Endometrial microvascular endothelial cells (primary cell): ENCODE measurements around the gene RNASEH1. TPM values are rescaled to one million over a fixed set of nuclear protein-coding genes. Genes with fewer than 3 reads are reported as not detected.

Source experiments
- in situ Hi-C: cut with HindIII; loops from 2 replicates; pipeline ENCODE4 v1.10.0; 2017; ENCODE audit warnings: low sequenced_read_pairs, low pct_unique_long_range_greater_than_20kb; ENCODE audit errors: inconsistent ontology term
- total RNA-seq: library from RNA; depleted of rRNA; stranded (reverse); fragments of >200 nt; gene quantifications from one replicate; pipeline ENCODE4 v1.2.3, GENCODE V29; 2015; ENCODE audit errors: inconsistent ontology term

Gene RNASEH1, protein sequence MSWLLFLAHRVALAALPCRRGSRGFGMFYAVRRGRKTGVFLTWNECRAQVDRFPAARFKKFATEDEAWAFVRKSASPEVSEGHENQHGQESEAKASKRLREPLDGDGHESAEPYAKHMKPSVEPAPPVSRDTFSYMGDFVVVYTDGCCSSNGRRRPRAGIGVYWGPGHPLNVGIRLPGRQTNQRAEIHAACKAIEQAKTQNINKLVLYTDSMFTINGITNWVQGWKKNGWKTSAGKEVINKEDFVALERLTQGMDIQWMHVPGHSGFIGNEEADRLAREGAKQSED
- total RNA-seq: 43.2 TPM

- in situ Hi-C loops: no loop called here
These were observed at the start of gene RNASEH1 for GRCh38 chr2:3558205-3559014. RNASEH1 (minus strand) TSS chr2:3558333; CDS start chr2:3558260, 73 bp downstream.

GRCh38 chr2:3606370-3607201 is 48.5 kb upstream of the RNASEH1 start:
- in situ Hi-C loops: no loop called here

- in situ Hi-C loops: no loop called here
These were observed 47.9 kb upstream of the RNASEH1 start for GRCh38 chr2:3606028-3606369.

DNA sequence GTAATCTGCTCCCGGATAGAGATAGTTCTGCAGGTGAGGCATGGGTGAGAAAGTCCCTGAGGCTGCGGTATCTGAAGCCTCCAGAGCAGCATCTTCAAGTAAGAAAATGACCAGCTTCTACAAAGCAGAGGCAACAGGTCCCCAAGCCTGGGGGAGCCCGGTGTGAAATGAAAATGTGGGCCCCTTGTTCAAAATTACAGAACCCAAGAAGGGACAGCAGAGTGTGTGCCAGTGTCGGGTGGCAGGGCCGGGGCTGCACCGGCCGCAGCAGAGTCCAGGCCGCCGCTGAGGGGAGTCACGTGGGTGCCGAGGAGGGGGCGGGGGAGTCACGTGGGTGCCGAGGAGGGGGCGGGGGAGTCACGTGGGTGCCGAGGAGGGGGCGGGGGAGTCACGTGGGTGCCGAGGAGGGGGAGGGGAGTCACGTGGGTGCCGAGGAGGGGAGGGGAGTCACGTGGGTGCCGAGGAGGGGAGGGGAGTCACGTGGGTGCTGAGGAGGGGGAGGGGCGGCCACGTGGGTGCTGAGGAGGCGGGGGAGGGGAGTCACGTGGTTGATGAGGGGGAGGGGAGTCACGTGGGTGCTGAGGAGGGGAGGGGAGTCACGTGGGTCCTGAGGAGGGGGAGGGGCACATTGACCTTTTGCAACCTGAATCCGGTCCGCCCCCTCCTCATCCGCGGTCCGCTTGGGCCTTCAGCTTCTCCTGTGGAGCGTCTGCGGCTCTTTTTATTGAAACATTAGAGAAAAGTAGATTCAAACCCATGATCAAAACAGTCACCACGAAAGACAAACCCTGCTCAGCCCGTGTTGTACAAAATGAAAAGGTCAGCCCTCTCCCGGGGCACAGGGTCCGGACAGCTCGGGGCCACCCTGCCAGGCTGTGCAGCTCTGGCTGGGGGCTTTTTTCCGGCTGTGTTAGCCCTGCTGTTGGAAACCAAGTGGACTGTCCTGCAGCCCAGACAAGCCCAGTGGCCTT is 47.1 kb upstream of the RNASEH1 start:
- in situ Hi-C loops: no loop called here

DNA sequence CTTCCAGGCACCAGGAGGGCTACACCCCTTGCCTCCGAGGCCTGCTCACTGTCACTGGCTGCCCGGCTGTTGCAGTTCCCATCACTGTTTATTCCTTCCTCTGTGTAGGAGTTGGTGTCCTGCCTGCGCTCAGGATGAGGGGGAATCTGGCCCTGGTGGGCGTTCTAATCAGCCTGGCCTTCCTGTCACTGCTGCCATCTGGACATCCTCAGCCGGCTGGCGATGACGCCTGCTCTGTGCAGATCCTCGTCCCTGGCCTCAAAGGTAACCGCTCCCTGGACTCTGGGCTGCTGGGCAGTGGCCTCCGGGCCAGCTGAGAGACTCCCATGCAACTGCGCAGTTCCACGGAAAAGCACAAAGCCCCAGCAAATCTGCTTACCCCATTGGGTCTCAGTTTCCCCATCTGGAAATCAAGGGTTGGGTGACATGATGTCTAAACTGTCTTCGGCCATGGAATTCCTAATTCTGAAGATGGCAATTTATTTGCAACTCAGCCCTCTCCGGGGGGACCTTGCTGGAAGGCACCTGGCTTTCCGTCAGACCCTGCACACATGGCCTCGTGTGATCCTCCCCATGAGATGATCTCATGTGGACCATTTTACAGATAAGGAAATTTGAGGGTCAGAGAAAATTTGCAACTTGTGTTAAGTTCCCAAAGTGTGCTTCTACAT is 46.2 kb upstream of the RNASEH1 start:
- in situ Hi-C loops: no loop called here

DNA sequence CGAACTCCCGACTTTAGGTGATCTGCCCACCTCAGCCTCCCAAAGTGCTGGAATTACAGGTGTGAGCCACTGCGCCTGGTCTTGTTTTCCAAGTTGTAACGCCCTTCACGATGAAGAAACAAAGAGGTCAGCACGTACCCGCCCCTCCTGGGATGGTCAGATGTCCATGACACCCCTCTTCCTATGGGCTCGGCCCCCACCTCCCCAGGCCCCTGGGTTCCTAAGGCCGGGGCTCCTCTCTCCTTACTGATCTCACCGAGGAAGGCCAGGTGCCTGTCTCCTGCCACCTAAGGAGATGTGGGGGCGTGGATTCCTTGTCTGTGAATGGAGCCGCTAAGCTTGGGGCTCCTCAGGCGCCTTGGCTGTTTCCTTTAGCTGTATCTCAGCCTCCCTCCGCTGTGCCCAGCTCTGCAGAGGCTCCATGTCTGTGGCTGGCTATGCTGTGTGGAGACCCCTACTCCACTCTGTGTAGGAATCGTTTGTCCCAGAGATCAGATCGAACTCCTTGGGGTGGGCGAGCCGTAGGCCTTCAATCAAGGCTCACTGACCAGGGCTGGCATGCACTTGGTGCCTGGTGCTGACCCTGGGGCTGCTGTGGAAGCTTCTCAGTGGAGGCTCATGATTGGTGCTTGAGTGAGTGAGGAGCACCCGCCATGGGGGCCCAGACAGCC is 45.5 kb upstream of the RNASEH1 start:
- in situ Hi-C loops: no loop called here

GRCh38 chr2:3602553-3603339 is 44.6 kb upstream of the RNASEH1 start:
- in situ Hi-C loops: no loop called here

DNA sequence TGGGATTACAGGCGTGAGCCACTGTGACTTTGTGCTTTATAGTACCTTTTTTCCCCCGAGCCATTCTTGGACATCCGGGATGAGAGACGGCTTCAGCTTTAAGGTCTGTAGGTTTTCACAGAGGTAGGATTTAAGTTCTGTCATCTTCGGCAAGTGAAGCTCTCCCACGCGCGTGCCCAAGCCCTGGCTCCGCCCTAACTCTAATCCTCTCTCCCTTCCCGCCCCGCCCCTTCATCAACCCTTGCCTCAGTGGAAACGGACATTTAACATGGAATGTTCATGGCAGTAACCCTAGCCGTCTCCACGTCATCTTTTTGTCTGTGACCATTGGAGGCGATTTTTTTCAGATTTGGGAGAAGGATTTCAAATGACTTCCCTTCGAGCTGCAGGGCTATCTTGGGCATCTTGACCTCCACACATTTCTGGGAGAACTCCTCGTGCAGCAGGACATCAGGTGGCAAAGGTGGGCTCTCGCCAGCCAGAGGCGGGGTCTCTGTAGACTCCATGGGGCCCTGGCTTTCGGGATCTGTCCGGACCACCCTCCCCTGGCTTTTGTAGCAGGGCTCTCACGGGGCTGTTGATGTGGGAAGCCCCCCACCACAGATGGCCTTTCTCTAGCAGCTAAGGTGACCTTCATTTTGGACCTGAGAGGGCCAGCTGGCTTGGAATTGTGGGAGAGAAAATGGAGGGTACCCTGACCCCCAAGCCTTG is 43.6 kb upstream of the RNASEH1 start:
- in situ Hi-C loops: no loop called here

- in situ Hi-C loops: no loop called here
These were observed 42.2 kb upstream of the RNASEH1 start for GRCh38 chr2:3600256-3600855.

GRCh38 chr2:3598912-3599854 is 41.0 kb upstream of the RNASEH1 start:
- in situ Hi-C loops: no loop called here

DNA sequence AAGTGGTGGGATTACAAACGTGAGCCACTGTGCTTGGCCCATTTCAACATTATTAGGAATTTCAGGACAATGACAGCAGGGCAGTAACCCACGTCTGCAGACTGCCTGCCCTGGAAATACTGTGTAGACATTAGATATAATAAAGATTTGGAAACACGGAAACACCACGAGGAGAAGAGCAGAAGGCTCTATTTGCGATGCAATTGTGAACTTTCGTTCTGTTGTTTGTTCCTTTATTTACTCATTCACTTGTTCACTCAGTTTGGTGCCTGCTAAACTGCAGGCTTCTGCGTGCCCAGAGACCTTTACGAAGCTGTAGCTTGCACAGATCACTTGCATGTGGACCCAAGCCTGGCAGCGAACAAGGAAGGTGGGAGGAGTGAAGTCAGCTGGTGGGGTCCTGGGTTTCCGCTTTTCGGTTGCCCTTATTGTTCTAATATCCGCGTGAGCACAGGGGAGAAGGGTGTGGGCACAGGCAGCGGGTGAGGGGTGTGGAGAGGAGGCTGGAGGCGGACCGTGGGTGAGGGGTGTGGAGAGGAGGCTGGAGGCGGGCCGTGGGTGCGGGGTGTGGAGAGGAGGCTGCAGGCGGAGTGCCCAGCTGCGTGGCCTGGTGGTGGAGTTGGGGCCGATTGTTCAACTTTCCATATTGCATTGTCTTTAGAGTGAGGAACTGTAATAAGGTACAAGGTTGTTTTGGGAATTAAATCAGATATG is 40.2 kb upstream of the RNASEH1 start:
- in situ Hi-C loops: no loop called here

- in situ Hi-C loops: no loop called here
These were observed 39.4 kb upstream of the RNASEH1 start for GRCh38 chr2:3597567-3597966.

DNA sequence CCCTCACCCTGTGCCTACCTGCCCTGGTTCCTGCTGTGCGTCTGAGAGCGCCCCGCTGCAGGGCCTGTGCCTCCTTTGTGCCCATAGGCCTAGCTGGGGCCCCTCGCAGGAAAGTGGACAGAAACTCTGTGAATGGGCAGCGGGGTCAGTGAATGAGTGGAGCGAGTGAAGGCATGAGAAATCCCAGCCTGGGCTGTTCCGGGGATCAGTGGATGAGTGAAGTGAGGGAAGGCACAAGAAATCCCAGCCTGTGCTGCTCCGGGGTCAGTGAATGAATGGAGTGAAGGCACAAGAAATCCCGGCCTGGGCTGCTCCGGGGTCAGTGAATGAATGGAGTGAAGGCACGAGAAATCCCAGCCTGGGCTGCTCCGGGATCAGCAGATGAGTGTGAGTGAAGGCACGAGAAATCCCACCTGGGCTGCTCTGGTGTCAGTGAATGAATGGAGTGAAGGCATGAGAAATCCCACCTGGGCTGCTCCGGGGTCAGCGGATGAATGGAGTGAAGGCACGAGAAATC is 38.8 kb upstream of the RNASEH1 start:
- in situ Hi-C loops: no loop called here

- in situ Hi-C loops: no loop called here
These were observed 37.9 kb upstream of the RNASEH1 start for GRCh38 chr2:3595985-3596384.
